Fibroblast of lung (primary cell): ENCODE results near the gene KCND3. TPM values are rescaled to one million over a fixed set of nuclear protein-coding genes. Genes with fewer than 3 reads are reported as not detected.

ENCODE experiments used
- DNase-seq, 2 donors: peaks; one replicate each; pipeline versions ENCODE4 v3.0.0 to v3.0.0-alpha.2; 2010; ENCODE audit warnings: low read depth in 2 of 2
- H2AFZ ChIP-seq: 2 replicates; pipeline ENCODE4 v1.5.1; 2012; ENCODE audit warnings: low read length, control low read depth, inconsistent platforms
- H3K27ac ChIP-seq: 2 replicates; pipeline ENCODE4 v1.5.1; 2011; ENCODE audit warnings: low read length, control low read depth; ENCODE audit not compliant: insufficient read depth
- H3K27me3 ChIP-seq: 2 replicates; pipeline ENCODE4 v1.5.1; 2011; ENCODE audit warnings: mild to moderate bottlenecking, low read length; ENCODE audit not compliant: control insufficient read depth, insufficient read depth
- H3K36me3 ChIP-seq: 2 replicates; pipeline ENCODE4 v1.5.1; 2011; ENCODE audit warnings: low read length; ENCODE audit not compliant: control insufficient read depth, insufficient read depth
- H3K4me1 ChIP-seq: 2 replicates; pipeline ENCODE4 v1.5.1; 2011; ENCODE audit warnings: low read length; ENCODE audit not compliant: control insufficient read depth, insufficient read depth; ENCODE audit errors: extremely low read depth
- H3K4me2 ChIP-seq: 2 replicates; pipeline ENCODE4 v1.5.1; 2011; ENCODE audit warnings: low read length, control low read depth; ENCODE audit not compliant: insufficient read depth; ENCODE audit errors: extremely low read depth
- H3K4me3 ChIP-seq, 4 experiments: fragments of 200-600 bp in 1 of 4; sonication (generic) in 1 of 4; replicated peaks in 1 of 4; 2 replicates each; pipeline ENCODE4 v1.5.1; 2011 to 2016; ENCODE audit warnings: low read length in 4 of 4, low read depth in 3 of 4, mild to moderate bottlenecking in 3 of 4, control low read depth in 2 of 4, inconsistent platforms in 1 of 4, mixed read lengths in 1 of 4; ENCODE audit not compliant: insufficient read depth in 1 of 4; ENCODE audit errors: control extremely low read depth in 1 of 4
- H3K79me2 ChIP-seq: 2 replicates; pipeline ENCODE4 v1.5.1; 2012; ENCODE audit warnings: mild to moderate bottlenecking, low read length, inconsistent platforms; ENCODE audit not compliant: control insufficient read depth, insufficient read depth
- H3K9ac ChIP-seq: 2 replicates; pipeline ENCODE4 v1.5.1; 2011; ENCODE audit warnings: mild to moderate bottlenecking, low read length, control low read depth; ENCODE audit not compliant: insufficient read depth
- H3K9me3 ChIP-seq: 2 replicates; pipeline ENCODE4 v1.5.1; 2012; ENCODE audit warnings: low read depth, low read length; ENCODE audit not compliant: control insufficient read depth, insufficient read depth
- H4K20me1 ChIP-seq: 2 replicates; pipeline ENCODE4 v1.5.1; 2011; ENCODE audit warnings: low read length; ENCODE audit not compliant: control insufficient read depth, insufficient read depth; ENCODE audit errors: extremely low read depth
- EZH2 ChIP-seq: IDR thresholded peaks from 2 replicates; pipeline ENCODE4 v1.5.1; 2012; ENCODE audit warnings: low read length, control low read depth, mild to moderate bottlenecking; ENCODE audit errors: missing control alignments
- polyA plus RNA-seq, 2 donors: library from polyadenylated mRNA; depleted of rRNA in 1 of 2; stranded (reverse) in 1 of 2; unstranded in 1 of 2; fragments of >200 nt; gene quantifications; 2 replicates each; pipeline ENCODE4 v1.2.1, GENCODE V29; 2011 to 2012; ENCODE audit warnings: missing spikeins in 1 of 2
- total RNA-seq: library from RNA; depleted of rRNA; stranded (reverse); fragments of >200 nt; gene quantifications from 2 replicates; pipeline ENCODE4 v1.2.1, GENCODE V29; 2014
- TF ChIP-seq, protein P1 (sequence below), 2 donors: IDR thresholded peaks in 1 of 2; conservative IDR thresholded peaks in 1 of 2; 1 replicate in 1 of 2; 2 replicates in 1 of 2; pipeline ENCODE4 v1.5.1; 2011 to 2012; ENCODE audit warnings: low read length in 2 of 2, control low read depth in 1 of 2, inconsistent platforms in 1 of 2, low read depth in 1 of 2, mild to moderate bottlenecking in 1 of 2

KCND3 gene
- total and polyA plus RNA-seq, 2 donors (not counting 1 experiment from before 2014, with no cell fraction given), result 0.66 to 9.3 TPM

DNA sequence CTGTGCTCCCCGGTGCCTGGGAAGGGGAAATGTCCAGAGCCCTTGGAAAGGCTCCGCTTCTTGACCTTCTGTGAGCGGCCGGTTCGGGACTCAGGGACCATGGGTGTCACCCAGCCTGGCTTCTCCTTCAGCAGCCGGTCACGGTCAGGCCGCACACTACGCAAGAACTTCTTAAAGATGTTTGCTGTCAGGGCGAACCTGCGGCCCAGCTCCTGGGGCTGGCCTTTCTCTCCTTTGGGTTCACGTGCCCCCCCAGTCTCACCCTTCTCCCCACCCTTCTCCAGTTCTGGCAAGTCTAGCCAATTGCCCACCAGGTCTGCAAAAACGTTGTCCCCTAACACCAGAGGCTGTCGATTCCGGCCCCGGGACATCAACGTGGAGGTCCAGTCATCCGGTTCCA is 262.4 kb downstream of the KCND3 start:
- Histone ChIP-seq H3K4me2 (no peak overlapping the region), H3K27me3 (no peaks in the 10 kb centered on the region), H3K9ac (no peak overlapping the region), H3K27ac (no peak overlapping the region), H3K79me2 (peaks cover 25% of the 10 kb centered on the region), H2AFZ (no peak overlapping the region), H3K4me3 (no peak overlapping the region), H3K36me3 (peaks cover 7% of the 10 kb centered on the region), H3K9me3 (no peaks in the 10 kb centered on the region), H4K20me1 (no peaks in the 10 kb centered on the region), H3K4me1 (peaks cover 17% of the 10 kb centered on the region)
- no peak for TF ChIP-seq EZH2
- TF ChIP-seq, protein P1, sequence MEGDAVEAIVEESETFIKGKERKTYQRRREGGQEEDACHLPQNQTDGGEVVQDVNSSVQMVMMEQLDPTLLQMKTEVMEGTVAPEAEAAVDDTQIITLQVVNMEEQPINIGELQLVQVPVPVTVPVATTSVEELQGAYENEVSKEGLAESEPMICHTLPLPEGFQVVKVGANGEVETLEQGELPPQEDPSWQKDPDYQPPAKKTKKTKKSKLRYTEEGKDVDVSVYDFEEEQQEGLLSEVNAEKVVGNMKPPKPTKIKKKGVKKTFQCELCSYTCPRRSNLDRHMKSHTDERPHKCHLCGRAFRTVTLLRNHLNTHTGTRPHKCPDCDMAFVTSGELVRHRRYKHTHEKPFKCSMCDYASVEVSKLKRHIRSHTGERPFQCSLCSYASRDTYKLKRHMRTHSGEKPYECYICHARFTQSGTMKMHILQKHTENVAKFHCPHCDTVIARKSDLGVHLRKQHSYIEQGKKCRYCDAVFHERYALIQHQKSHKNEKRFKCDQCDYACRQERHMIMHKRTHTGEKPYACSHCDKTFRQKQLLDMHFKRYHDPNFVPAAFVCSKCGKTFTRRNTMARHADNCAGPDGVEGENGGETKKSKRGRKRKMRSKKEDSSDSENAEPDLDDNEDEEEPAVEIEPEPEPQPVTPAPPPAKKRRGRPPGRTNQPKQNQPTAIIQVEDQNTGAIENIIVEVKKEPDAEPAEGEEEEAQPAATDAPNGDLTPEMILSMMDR (conservative IDR thresholded peaks at IDR 0.05 in 1 of 2, IDR thresholded peaks at IDR 0.05 in 1 of 2; ENCODE audit: low read depth in 1 of 2, low read length in 2 of 2), result no peak
- no peak for DNase-seq

DNA sequence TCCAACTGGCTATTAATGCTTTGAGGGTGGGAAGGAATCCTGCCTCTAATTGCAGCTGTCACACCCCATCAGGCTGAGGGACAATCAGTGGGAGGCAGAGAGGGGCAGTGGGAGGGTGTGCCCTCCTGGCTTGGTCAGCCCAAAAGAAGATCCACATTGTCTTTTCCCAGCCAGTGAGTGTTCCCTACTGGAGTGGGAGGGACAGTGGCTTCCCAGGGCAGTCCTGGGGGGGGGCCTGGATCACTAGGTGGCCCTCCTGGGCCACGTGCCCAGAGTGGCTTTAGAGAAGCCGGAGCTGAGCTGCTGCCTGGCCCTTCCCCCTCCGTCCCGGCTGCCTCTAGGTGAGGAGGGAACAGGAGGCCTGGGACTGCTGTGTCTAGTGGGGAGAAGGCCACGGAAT is 264.3 kb downstream of the KCND3 start:
- no peak overlapping the region for H2AFZ ChIP-seq
- H3K27ac ChIP-seq, result no peak overlapping the region
- no peaks in the 10 kb centered on the region for H4K20me1 ChIP-seq
- no peaks in the 10 kb centered on the region for H3K9me3 ChIP-seq
- TF ChIP-seq, protein P1 (conservative IDR thresholded peaks at IDR 0.05 in 1 of 2, IDR thresholded peaks at IDR 0.05 in 1 of 2; ENCODE audit: low read depth in 1 of 2, low read length in 2 of 2), result no peak
- TF ChIP-seq EZH2, result no peak
- peaks cover 7% of the 10 kb centered on the region for H3K36me3 ChIP-seq
- DNase-seq, result no peak
- H3K4me3 ChIP-seq, result no peak overlapping the region
- H3K4me1 ChIP-seq, result peaks cover 21% of the 10 kb centered on the region
- no peaks in the 10 kb centered on the region for H3K27me3 ChIP-seq
- H3K4me2 ChIP-seq, result no peak overlapping the region
- peaks cover 11% of the 10 kb centered on the region for H3K79me2 ChIP-seq
- H3K9ac ChIP-seq, result no peak overlapping the region

DNA sequence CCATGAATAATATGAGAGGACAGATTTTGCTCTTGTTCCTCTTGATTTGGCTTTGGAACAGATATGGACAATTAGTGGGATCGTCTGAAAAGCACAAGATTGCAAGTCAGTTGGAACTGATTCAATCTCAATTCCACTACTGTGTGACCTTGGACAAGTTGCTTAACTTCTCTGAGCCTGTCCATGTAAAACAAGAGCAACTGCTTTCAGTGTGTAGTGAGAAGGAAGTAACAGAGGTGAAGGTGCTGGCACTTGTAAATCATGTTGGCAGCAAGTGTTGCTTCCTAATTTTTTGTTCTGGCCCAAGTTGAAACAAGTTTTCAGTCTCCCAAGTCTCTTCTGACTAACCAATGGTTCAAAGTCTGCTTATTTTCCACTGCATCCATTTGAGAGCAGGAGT is 265.6 kb downstream of the KCND3 start:
- no peaks in the 10 kb centered on the region for H3K27me3 ChIP-seq
- H3K4me2 ChIP-seq, result no peak overlapping the region
- no peaks in the 10 kb centered on the region for H4K20me1 ChIP-seq
- peaks cover 21% of the 10 kb centered on the region for H3K4me1 ChIP-seq
- peaks cover 7% of the 10 kb centered on the region for H3K36me3 ChIP-seq
- TF ChIP-seq EZH2, result no peak
- TF ChIP-seq, protein P1 (conservative IDR thresholded peaks at IDR 0.05 in 1 of 2, IDR thresholded peaks at IDR 0.05 in 1 of 2; ENCODE audit: low read depth in 1 of 2, low read length in 2 of 2), result no peak
- H3K4me3 ChIP-seq, result no peak overlapping the region
- H3K27ac ChIP-seq, result no peak overlapping the region
- no peak overlapping the region for H3K9ac ChIP-seq
- no peak for DNase-seq
- no peak overlapping the region for H2AFZ ChIP-seq
- H3K79me2 ChIP-seq, result peaks cover 6% of the 10 kb centered on the region
- H3K9me3 ChIP-seq, result no peaks in the 10 kb centered on the region
